ENCODE measurements around the gene SPATC1L. TPM values are rescaled to one million over a fixed set of nuclear protein-coding genes. Genes with fewer than 3 reads are reported as not detected.

SPATC1L gene
- total RNA-seq, 2 experiments from 2014 or later = 23.2 to 24.2 TPM

DNA sequence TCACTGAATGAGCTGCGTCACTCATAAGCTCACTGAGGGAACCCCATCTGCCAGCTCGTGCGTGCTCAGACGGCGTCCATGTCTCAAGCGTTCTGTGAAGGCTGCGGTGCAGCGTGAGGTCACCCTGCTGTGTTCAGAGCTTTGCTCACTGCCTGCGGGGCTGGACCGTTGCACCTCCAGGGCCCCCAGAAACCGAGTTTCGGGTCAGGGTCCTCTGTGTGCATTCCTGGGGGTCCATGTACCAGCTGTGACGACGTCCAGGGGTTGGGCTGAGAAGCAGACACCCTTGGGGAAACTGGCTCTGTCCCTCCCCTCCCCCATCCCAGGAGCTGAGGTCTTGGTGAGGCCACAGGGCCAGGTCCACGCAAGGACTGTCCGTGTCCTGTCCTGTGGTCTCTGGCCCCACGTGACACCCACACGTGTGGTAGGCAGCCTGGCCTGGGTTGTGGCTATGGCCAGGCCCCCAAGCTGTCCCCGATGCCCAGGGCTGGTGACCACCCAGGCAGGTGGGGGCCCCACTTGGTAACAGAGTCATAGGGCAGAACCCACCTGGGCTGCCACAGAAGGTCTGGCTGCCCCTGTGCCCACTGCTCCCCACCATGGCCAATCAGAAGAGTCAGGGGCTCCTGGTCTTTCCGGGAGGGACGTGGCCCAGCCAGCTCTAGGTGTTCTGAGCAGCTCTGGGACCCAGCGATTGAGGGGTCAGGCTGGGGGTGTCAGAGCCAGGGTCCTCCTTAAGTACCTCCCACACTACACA lies 53.2 kb downstream of the SPATC1L start:
- DNase-seq = no peak
- Mint-ChIP-seq H3K27me3 (no peaks in the 10 kb centered on the region), H3K4me3 (no peak overlapping the region), H3K4me1 (ENCODE audit: low read depth) (no peaks in the 10 kb centered on the region), H3K36me3 (ENCODE audit: low read depth) (no peaks in the 10 kb centered on the region), H3K27ac (no peak overlapping the region), H3K9me3 (no peaks in the 10 kb centered on the region)
- TF ChIP-seq, protein P1, sequence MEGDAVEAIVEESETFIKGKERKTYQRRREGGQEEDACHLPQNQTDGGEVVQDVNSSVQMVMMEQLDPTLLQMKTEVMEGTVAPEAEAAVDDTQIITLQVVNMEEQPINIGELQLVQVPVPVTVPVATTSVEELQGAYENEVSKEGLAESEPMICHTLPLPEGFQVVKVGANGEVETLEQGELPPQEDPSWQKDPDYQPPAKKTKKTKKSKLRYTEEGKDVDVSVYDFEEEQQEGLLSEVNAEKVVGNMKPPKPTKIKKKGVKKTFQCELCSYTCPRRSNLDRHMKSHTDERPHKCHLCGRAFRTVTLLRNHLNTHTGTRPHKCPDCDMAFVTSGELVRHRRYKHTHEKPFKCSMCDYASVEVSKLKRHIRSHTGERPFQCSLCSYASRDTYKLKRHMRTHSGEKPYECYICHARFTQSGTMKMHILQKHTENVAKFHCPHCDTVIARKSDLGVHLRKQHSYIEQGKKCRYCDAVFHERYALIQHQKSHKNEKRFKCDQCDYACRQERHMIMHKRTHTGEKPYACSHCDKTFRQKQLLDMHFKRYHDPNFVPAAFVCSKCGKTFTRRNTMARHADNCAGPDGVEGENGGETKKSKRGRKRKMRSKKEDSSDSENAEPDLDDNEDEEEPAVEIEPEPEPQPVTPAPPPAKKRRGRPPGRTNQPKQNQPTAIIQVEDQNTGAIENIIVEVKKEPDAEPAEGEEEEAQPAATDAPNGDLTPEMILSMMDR (IDR thresholded peaks at IDR 0.05) = no peak
- POLR2A ChIA-PET = interaction anchor here (1.1 to 1.2 kb wide), 2 partner anchors 9 to 14 kb away, joined by 3 to 4 read pairs; no protein-coding TSS in a partner anchor
- intact Hi-C loops (cut with micrococcal nuclease) = no loop called here
- no peak for ATAC-seq
- CTCF ChIA-PET = interaction anchor here (0.6 kb wide), 1 partner anchor 358 kb away, joined by 3 read pairs; no protein-coding TSS in a partner anchor

DNA sequence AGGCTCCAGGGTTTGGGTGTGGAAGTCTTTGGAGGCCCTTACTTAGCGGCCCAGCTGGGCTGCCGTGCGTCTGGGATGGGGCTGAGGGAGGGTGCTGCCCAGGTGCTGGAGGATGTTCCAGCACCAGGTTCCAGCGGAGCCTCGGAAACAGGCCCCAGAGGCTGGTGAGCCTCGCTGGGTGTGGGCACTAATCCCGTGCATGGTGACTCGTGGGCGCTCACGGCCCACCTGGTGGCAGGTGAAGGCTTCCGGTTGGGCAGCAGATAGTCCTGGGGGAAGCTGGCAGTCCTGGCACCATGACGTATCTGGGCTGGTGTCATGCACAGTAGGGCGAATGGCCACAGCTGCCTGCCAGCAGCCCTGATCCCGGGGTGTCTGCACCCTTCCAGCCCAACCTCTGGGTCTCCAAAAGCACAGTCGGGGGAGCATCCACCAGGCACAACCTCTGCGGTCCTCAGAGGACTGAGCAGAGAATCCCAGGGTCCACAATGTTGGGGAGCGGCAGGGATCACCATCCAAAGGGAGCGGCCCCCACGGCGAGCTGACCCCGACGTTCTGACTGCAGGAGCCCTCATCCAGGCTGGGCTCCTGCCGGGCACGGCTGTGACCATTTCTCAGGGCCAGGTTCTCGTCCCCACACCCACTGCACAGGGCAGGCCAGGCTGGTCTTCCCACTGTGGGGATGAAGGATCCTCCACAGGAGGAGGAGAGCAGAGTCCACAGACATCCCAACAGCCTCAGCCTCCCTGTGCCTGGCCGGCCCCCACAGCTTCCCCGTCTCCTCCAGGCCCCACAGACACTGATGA lies 54.2 kb downstream of the SPATC1L start:
- intact Hi-C loops (cut with micrococcal nuclease) = no loop called here

DNA sequence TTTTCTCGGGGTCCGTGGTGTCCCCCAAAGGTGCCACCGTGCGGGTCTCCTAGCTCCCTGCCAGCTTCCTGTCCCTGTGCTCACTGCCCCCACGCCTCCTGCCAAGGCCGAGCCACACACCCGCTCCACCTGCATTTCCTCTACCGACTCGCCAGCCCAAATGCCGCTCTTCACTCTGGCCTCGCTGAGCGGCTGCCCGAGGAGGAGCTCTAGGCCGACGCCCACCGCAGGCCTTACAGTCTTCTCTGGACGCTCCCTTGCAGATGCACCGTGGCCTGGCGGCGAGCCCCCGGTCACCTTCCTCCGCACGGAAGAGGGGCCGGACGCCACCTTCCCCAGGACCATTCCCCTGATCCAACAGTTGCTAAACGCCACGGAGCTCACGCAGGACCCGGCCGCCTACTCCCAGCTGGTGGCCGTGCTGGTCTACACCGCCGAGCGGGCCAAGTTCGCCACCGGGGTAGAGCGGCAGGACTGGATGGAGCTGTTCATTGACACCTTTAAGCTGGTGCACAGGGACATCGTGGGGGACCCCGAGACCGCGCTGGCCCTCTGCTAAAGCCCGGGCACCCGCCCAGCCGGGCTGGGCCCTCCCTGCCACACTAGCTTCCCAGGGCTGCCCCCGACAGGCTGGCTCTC lies 55.2 kb downstream of the SPATC1L start:
- ATAC-seq (no peak), DNase-seq (no peak)
- Mint-ChIP-seq H3K27ac (no peak overlapping the region), H3K4me3 (no peak overlapping the region), H3K9me3 (no peaks in the 10 kb centered on the region), H3K27me3 (no peaks in the 10 kb centered on the region), H3K36me3 (ENCODE audit: low read depth) (no peaks in the 10 kb centered on the region), H3K4me1 (ENCODE audit: low read depth) (no peaks in the 10 kb centered on the region)
- intact Hi-C loops (cut with micrococcal nuclease) = no loop called here
- TF ChIP-seq, protein P1 (IDR thresholded peaks at IDR 0.05) = no peak
- ChIA-PET CTCF (interaction anchor here (1.2 to 1.3 kb wide), 2 partner anchors 14 to 162 kb away, joined by 3 to 8 read pairs; no protein-coding TSS in a partner anchor), POLR2A (interaction anchor here (1.0 kb wide), 1 partner anchor 11 kb away, joined by 3 read pairs; no protein-coding TSS in a partner anchor)

More for the DNA sequence above, 54.2 kb downstream of the SPATC1L start:
- TF ChIP-seq, protein P1 (IDR thresholded peaks at IDR 0.05) = no peak
- Mint-ChIP-seq H3K27me3 (no peaks in the 10 kb centered on the region), H3K4me3 (no peak overlapping the region), H3K36me3 (ENCODE audit: low read depth) (no peaks in the 10 kb centered on the region), H3K27ac (no peak overlapping the region), H3K9me3 (no peaks in the 10 kb centered on the region), H3K4me1 (ENCODE audit: low read depth) (no peaks in the 10 kb centered on the region)
- POLR2A ChIA-PET = interaction anchor here (1.1 to 1.2 kb wide), 2 partner anchors 8 to 13 kb away, joined by 3 to 4 read pairs; no protein-coding TSS in a partner anchor
- ATAC-seq (no peak), DNase-seq (no peak)
- CTCF ChIA-PET = interaction anchor here (1.2 kb wide), 1 partner anchor 163 kb away, joined by 3 read pairs; no protein-coding TSS in a partner anchor

DNA sequence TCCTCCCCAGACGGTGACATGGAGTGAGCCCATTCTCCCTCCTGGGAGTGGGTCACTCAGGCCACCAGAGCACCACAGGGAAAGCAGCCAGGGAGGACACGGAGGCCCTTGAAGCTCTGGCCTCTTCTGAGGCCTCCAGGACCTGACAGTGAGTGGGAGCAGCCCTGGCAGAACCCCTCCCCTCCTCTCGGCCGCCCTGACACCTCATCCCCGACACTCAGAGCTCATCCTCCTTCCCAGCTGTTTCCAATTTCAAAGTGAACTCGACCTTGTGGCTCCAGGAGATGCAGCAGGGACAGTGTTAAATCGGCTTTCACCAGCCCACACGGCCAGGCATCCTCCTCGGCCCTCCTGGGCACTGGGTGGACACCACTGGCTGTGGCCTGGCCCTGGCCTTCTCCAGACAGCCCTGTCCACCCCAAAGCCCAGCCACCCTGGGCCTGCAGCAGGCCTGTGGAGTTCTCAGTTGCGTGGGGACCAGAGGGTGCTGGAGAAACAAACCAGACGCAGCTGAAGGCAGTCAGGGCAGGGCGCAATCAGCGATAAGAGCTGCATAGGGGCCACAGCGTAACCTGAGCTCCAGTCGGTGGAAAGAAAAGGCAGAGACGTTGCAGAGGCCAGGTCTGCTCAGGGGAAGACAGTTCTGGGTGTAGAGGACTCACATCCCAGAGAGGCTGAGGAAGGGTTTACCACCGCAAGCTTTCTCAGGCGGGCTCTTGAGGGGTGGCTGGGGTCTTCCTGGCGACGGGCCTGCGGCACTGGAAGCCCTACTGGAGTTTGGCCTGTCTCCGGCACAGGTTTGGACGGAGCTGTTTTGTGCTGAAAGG lies 55.9 kb downstream of the SPATC1L start:
- H3K4me1 Mint-ChIP-seq (ENCODE audit: low read depth) = no peaks in the 10 kb centered on the region
- TF ChIP-seq, protein P1 (IDR thresholded peaks at IDR 0.05) = no peak
- H3K27me3 Mint-ChIP-seq = no peaks in the 10 kb centered on the region
- DNase-seq (no peak), ATAC-seq (no peak)
- ChIA-PET POLR2A (interaction anchor here (1.0 kb wide), 1 partner anchor 10 kb away, joined by 3 read pairs; no protein-coding TSS in a partner anchor), CTCF (interaction anchor here (1.3 kb wide), 1 partner anchor 15 kb away, joined by 8 read pairs; no protein-coding TSS in a partner anchor)
- H3K27ac Mint-ChIP-seq = no peak overlapping the region
- H3K36me3 Mint-ChIP-seq (ENCODE audit: low read depth) = no peaks in the 10 kb centered on the region
- no peaks in the 10 kb centered on the region for H3K9me3 Mint-ChIP-seq
- intact Hi-C loops (cut with micrococcal nuclease) = no loop called here
- no peak overlapping the region for H3K4me3 Mint-ChIP-seq

Measured in activated CD8-positive, alpha-beta T cell treated with anti-CD3 and anti-CD28 coated beads for 36 hours (primary cell).